GM19238 (cell line): ENCODE measurements around the gene CYS1.
A peak's percentile ranks its signal among the peaks of the same experiment; 100 is the strongest.

Source experiments
- DNase-seq: peaks from one replicate; pipeline ENCODE4 v3.0.0; 2011; ENCODE audit warnings: low spot score; ENCODE audit not compliant: insufficient read length

Gene CYS1

GRCh38 chr2:10072656-10073480 is 7.3 kb downstream of the CYS1 start:
- DNase-seq, result peak; percentile 88

GRCh38 chr2:10071595-10071994 is 8.6 kb downstream of the CYS1 start:
- DNase-seq, result no peak

GRCh38 chr2:10071176-10071575 is 9.0 kb downstream of the CYS1 start:
- no peak for DNase-seq

GRCh38 chr2:10067881-10068280 is 12.3 kb downstream of the CYS1 start:
- DNase-seq, result no peak

GRCh38 chr2:10067330-10067729 is 12.9 kb downstream of the CYS1 start:
- no peak for DNase-seq

GRCh38 chr2:10065773-10066055 is 14.5 kb downstream of the CYS1 start:
- no peak for DNase-seq

- no peak for DNase-seq
Observed at GRCh38 chr2:10064932-10065772, 15.1 kb downstream of the CYS1 start.

- DNase-seq, result no peak
Observed at GRCh38 chr2:10063566-10063965, 16.6 kb downstream of the CYS1 start.

GRCh38 chr2:10062931-10063365 is 17.3 kb downstream of the CYS1 start:
- DNase-seq, result no peak

- DNase-seq, result no peak
Observed at GRCh38 chr2:10061221-10061925, 18.8 kb downstream of the CYS1 start.

- no peak for DNase-seq
Observed at GRCh38 chr2:10059552-10060335, 20.5 kb downstream of the CYS1 start.

GRCh38 chr2:10059016-10059351 is 21.2 kb downstream of the CYS1 start:
- no peak for DNase-seq

- DNase-seq, result no peak
Observed at GRCh38 chr2:10058251-10059015, 21.8 kb downstream of the CYS1 start.

- DNase-seq, result no peak
Observed at GRCh38 chr2:10057231-10058107, 22.7 kb downstream of the CYS1 start.

- DNase-seq, result no peak
Observed at GRCh38 chr2:10056439-10056838, 23.8 kb downstream of the CYS1 start.

GRCh38 chr2:10054976-10055375 is 25.2 kb downstream of the CYS1 start:
- DNase-seq, result no peak

- DNase-seq, result no peak
Observed at GRCh38 chr2:10054424-10054823, 25.8 kb downstream of the CYS1 start.

GRCh38 chr2:10053351-10053750 is 26.9 kb downstream of the CYS1 start:
- no peak for DNase-seq

- no peak for DNase-seq
Observed at GRCh38 chr2:10052216-10052615, 28.0 kb downstream of the CYS1 start.
